Neural cell (in vitro differentiated cells): ENCODE results near the gene TOGARAM1. TPM values are rescaled to one million over a fixed set of nuclear protein-coding genes. Genes with fewer than 3 reads are reported as not detected.
"Not testable (repeated sequence)": the region's sequence is repeated elsewhere in the genome, so short reads cannot be mapped to it uniquely, and the experiment has no call there.

Experiments used
- H2AFZ ChIP-seq: fragments of 200-600, 300-800 bp; sonication (generic), shearing (Covaris generic); 2 replicates; pipeline ENCODE4 v1.6.0; 2014; ENCODE audit warnings: low read depth, mild to moderate bottlenecking, antibody characterized with exemption, low read length, moderate library complexity
- H3F3A ChIP-seq: fragments of 200-600 bp; shearing (Covaris generic); 2 replicates; pipeline ENCODE4 v1.6.1; 2016; ENCODE audit warnings: mild to moderate bottlenecking, moderate library complexity, mixed read lengths, antibody characterized with exemption, low read length; ENCODE audit not compliant: insufficient read depth, poor library complexity, severe bottlenecking
- H3K27ac ChIP-seq: fragments of 200-600, 300-800 bp; sonication (generic), shearing (Covaris generic); 2 replicates; pipeline ENCODE4 v1.5.1; 2014; ENCODE audit warnings: mild to moderate bottlenecking, low read length, moderate library complexity
- H3K27me3 ChIP-seq: fragments of 300-800, 200-600 bp; sonication (generic), shearing (Covaris generic); 2 replicates; pipeline ENCODE4 v1.6.0; 2014; ENCODE audit warnings: mild to moderate bottlenecking, low read depth, low read length, moderate library complexity; ENCODE audit not compliant: insufficient read depth
- H3K36me3 ChIP-seq: fragments of 300-800, 200-600 bp; sonication (generic), shearing (Covaris generic); 2 replicates; pipeline ENCODE4 v1.5.1; 2014; ENCODE audit warnings: mild to moderate bottlenecking, antibody characterized with exemption, low read length, moderate library complexity; ENCODE audit not compliant: insufficient read depth
- H3K4me2 ChIP-seq: fragments of 300-800, 200-600 bp; sonication (generic), shearing (Covaris generic); 2 replicates; pipeline ENCODE4 v1.6.0; 2014; ENCODE audit warnings: mild to moderate bottlenecking, low read length
- H3K4me3 ChIP-seq: fragments of 300-800, 200-600 bp; sonication (generic), shearing (Covaris generic); 2 replicates; pipeline ENCODE4 v1.5.1; 2014; ENCODE audit warnings: mild to moderate bottlenecking, low read length, moderate library complexity
- H3K79me2 ChIP-seq: fragments of 200-600 bp; shearing (Covaris generic); replicated peaks from 2 replicates; pipeline ENCODE4 v1.6.0; 2014; ENCODE audit warnings: mild to moderate bottlenecking, low read length, moderate library complexity; ENCODE audit not compliant: insufficient read depth
- H3K9ac ChIP-seq: fragments of 300-800, 200-600 bp; sonication (generic), shearing (Covaris generic); 2 replicates; pipeline ENCODE4 v1.6.1; 2016; ENCODE audit warnings: mild to moderate bottlenecking, low read length, mixed read lengths
- H3K9me2 ChIP-seq: fragments of 200-600 bp; shearing (Covaris generic); 2 replicates; pipeline ENCODE4 v1.6.1; 2016; ENCODE audit warnings: mild to moderate bottlenecking, low read length, mixed read lengths; ENCODE audit not compliant: insufficient read depth
- H3K9me3 ChIP-seq: fragments of 200-600, 300-800 bp; sonication (generic), shearing (Covaris generic); 2 replicates; pipeline ENCODE4 v1.6.1; 2016; ENCODE audit warnings: mild to moderate bottlenecking, mixed run types, low read length, moderate library complexity, mixed read lengths
- H4K20me1 ChIP-seq: fragments of 200-600 bp; shearing (Covaris generic); 2 replicates; pipeline ENCODE4 v1.6.1; 2016; ENCODE audit warnings: mild to moderate bottlenecking, mixed run types; ENCODE audit not compliant: insufficient read depth
- EP300 ChIP-seq: fragments of 450-650 bp; conservative IDR thresholded peaks from 2 replicates; pipeline ENCODE4 v1.6.1; 2014; ENCODE audit warnings: antibody characterized with exemption, mild to moderate bottlenecking, moderate library complexity; ENCODE audit not compliant: poor library complexity, severe bottlenecking
- EZH2 ChIP-seq: fragments of 200-600, 300-800 bp; shearing (Covaris generic), sonication (generic); IDR thresholded peaks from 2 replicates; pipeline ENCODE4 v1.6.1; 2014; ENCODE audit warnings: antibody characterized with exemption, low read length, borderline replicate concordance, mild to moderate bottlenecking; ENCODE audit not compliant: insufficient read depth, poor library complexity, severe bottlenecking
- MXI1 ChIP-seq: fragments of 450-650 bp; conservative IDR thresholded peaks from 2 replicates; pipeline ENCODE4 v1.6.1; 2014; ENCODE audit warnings: antibody characterized with exemption, mild to moderate bottlenecking; ENCODE audit not compliant: poor library complexity, severe bottlenecking
- POLR2AphosphoS5 ChIP-seq: IDR thresholded peaks from 2 replicates; pipeline ENCODE4 v1.6.1; 2012
- RAD21 ChIP-seq: fragments of 450-650 bp; conservative IDR thresholded peaks from 2 replicates; pipeline ENCODE4 v1.6.1; 2014; ENCODE audit warnings: antibody characterized with exemption, mild to moderate bottlenecking, moderate library complexity
- SMC3 ChIP-seq: fragments of 450-650 bp; conservative IDR thresholded peaks from 2 replicates; pipeline ENCODE4 v1.6.1; 2014; ENCODE audit warnings: antibody characterized with exemption, mild to moderate bottlenecking, moderate library complexity; ENCODE audit not compliant: poor library complexity
- TAF1 ChIP-seq: IDR thresholded peaks from 2 replicates; pipeline ENCODE4 v1.6.1; 2012; ENCODE audit warnings: low read depth
- polyA plus RNA-seq: library from polyadenylated mRNA; depleted of rRNA; stranded (reverse); fragments of >200 nt; gene quantifications from 2 replicates; pipeline ENCODE4 v1.2.3, GENCODE V29; 2014
- TF ChIP-seq, protein P1 (sequence below): fragments of 450-650 bp; IDR thresholded peaks from 2 replicates; pipeline ENCODE4 v1.5.1; 2014; ENCODE audit warnings: antibody characterized with exemption, mild to moderate bottlenecking, moderate library complexity; ENCODE audit not compliant: poor library complexity, severe bottlenecking
- TF ChIP-seq, protein P2 (sequence below): IDR thresholded peaks from 2 replicates; pipeline ENCODE4 v1.6.1; 2012; ENCODE audit warnings: borderline replicate concordance

The TOGARAM1 gene
- polyA plus RNA-seq, 1 donor from 2014 or later = 23.8 TPM

DNA sequence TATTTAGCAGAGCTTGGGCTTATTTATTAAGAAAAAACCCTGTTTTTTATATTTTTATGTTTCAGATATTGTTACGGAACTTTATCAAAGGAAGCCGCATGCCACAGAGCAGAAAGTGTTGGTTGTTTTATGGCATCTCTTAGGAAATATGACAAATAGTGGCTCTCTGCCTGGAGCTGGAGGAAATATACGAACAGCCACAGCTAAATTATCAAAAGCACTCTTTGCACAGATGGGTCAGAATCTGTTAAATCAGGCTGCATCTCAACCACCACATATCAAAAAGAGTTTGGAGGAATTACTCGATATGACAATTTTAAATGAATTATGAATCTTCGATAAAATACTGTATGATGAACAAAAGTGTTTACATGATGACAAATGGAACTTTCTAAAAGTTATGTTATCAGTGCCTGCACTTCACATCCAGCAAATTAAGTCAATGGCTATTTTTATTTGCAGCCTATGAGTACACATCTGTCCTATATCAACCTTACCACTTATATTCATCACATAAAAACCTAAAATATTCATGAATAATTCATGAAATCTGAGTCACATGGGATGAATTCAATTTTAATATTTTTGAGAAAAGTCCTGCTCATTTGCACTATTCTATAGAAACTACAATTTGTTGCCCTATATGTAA is 111.4 kb downstream of the TOGARAM1 start:
- Histone ChIP-seq H3K9me2 (no peaks in the 10 kb centered on the region), H3K4me3 (no peak overlapping the region), H3K9me3 (no peaks in the 10 kb centered on the region), H3K79me2 (no peaks in the 10 kb centered on the region), H3K4me2 (no peak overlapping the region), H3F3A (no peaks in the 10 kb centered on the region), H3K36me3 (no peaks in the 10 kb centered on the region), H2AFZ (no peak overlapping the region), H3K9ac (no peak overlapping the region), H3K27me3 (no peaks in the 10 kb centered on the region), H4K20me1 (no peaks in the 10 kb centered on the region), H3K27ac (no peak overlapping the region)
- no peak for TF ChIP-seq TAF1
- TF ChIP-seq, protein P1, sequence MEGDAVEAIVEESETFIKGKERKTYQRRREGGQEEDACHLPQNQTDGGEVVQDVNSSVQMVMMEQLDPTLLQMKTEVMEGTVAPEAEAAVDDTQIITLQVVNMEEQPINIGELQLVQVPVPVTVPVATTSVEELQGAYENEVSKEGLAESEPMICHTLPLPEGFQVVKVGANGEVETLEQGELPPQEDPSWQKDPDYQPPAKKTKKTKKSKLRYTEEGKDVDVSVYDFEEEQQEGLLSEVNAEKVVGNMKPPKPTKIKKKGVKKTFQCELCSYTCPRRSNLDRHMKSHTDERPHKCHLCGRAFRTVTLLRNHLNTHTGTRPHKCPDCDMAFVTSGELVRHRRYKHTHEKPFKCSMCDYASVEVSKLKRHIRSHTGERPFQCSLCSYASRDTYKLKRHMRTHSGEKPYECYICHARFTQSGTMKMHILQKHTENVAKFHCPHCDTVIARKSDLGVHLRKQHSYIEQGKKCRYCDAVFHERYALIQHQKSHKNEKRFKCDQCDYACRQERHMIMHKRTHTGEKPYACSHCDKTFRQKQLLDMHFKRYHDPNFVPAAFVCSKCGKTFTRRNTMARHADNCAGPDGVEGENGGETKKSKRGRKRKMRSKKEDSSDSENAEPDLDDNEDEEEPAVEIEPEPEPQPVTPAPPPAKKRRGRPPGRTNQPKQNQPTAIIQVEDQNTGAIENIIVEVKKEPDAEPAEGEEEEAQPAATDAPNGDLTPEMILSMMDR = no peak
- TF ChIP-seq RAD21 = no peak
- no peak for TF ChIP-seq SMC3
- TF ChIP-seq POLR2AphosphoS5 = no peak
- no peak for TF ChIP-seq EZH2
- no peak for TF ChIP-seq EP300
- TF ChIP-seq, protein P2, sequence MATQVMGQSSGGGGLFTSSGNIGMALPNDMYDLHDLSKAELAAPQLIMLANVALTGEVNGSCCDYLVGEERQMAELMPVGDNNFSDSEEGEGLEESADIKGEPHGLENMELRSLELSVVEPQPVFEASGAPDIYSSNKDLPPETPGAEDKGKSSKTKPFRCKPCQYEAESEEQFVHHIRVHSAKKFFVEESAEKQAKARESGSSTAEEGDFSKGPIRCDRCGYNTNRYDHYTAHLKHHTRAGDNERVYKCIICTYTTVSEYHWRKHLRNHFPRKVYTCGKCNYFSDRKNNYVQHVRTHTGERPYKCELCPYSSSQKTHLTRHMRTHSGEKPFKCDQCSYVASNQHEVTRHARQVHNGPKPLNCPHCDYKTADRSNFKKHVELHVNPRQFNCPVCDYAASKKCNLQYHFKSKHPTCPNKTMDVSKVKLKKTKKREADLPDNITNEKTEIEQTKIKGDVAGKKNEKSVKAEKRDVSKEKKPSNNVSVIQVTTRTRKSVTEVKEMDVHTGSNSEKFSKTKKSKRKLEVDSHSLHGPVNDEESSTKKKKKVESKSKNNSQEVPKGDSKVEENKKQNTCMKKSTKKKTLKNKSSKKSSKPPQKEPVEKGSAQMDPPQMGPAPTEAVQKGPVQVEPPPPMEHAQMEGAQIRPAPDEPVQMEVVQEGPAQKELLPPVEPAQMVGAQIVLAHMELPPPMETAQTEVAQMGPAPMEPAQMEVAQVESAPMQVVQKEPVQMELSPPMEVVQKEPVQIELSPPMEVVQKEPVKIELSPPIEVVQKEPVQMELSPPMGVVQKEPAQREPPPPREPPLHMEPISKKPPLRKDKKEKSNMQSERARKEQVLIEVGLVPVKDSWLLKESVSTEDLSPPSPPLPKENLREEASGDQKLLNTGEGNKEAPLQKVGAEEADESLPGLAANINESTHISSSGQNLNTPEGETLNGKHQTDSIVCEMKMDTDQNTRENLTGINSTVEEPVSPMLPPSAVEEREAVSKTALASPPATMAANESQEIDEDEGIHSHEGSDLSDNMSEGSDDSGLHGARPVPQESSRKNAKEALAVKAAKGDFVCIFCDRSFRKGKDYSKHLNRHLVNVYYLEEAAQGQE = no peak
- no peak for TF ChIP-seq MXI1

DNA sequence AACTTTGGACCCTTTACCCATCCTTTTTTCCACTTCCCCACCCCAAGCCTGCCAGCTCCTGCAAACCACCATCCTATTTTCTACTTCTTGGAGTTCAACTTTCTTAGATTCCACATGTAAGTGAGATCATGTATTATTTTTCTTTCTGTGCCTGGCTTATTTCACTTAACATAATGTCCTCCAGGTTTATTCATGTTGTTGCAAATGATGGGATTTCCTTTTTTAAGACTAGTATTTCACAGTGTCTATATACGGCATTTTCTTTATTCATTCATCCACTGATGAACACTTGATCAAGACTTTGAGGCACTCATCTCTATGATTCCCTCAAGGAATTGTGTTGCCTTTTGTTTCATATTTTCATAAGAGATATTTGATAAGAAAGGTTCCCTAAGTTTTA is 116.3 kb downstream of the TOGARAM1 start:
- H3K79me2 ChIP-seq = no peaks in the 10 kb centered on the region
- no peak overlapping the region for H3K9ac ChIP-seq
- TF ChIP-seq SMC3 (no peak), EP300 (no peak), POLR2AphosphoS5 (no peak), EZH2 (no peak), MXI1 (no peak), RAD21 (no peak)
- TF ChIP-seq, protein P1 = no peak
- TF ChIP-seq, protein P2 = no peak
- H2AFZ ChIP-seq = no peak overlapping the region
- H3F3A ChIP-seq = no peaks in the 10 kb centered on the region
- H3K9me3 ChIP-seq = no peaks in the 10 kb centered on the region
- no peak overlapping the region for H3K4me3 ChIP-seq
- H3K9me2 ChIP-seq = no peaks in the 10 kb centered on the region
- no peaks in the 10 kb centered on the region for H4K20me1 ChIP-seq
- no peak overlapping the region for H3K27ac ChIP-seq
- no peaks in the 10 kb centered on the region for H3K36me3 ChIP-seq
- no peaks in the 10 kb centered on the region for H3K27me3 ChIP-seq
- H3K4me2 ChIP-seq = no peak overlapping the region

DNA sequence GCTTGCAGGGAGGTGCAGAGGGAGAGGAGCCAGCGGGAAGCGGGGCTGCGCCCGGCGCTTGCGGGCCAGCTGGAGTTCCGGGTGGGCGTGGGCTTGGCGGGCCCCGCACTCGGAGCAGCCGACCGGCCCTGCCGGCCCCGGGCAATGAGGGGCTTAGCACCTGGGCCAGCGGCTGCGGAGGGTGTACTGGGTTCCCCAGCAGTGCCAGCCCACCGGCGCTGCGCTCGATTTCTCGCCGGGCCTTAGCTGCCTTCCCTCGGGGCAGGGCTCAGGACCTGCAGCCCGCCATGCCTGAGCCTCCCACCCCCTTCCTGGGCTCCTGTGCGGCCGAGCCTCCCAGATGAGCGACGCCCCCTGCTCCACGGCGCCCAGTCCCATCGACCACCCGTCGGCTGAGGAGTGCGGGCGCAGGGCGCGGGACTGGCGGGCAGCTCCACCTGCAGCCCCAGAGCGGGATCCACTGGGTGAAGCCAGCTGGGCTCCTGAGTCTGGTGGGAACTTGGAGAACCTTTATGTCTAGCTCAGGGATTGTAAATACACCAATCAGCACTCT is 118.5 kb downstream of the TOGARAM1 start:
- H3K4me3 ChIP-seq, H3K36me3 ChIP-seq, H3K9me3 ChIP-seq, H3F3A ChIP-seq, H3K9me2 ChIP-seq, H4K20me1 ChIP-seq, H3K4me2 ChIP-seq, H3K27ac ChIP-seq, H3K27me3 ChIP-seq, H3K9ac ChIP-seq, H2AFZ ChIP-seq: not testable (repeated sequence)
- peaks cover 15% of the 10 kb centered on the region for H3K79me2 ChIP-seq
